Fibroblast of skin of left biceps (primary cell): ENCODE measurements around the gene TMEM229A.
"Not testable (repeated sequence)": the region's sequence is repeated elsewhere in the genome, so short reads cannot be mapped to it uniquely, and the experiment has no call there.

ENCODE experiments used
- DNase-seq, 2 experiments: peaks; one replicate each; pipeline ENCODE4 v3.0.0-alpha.2; 2013; ENCODE audit warnings: low read depth in 2 of 2

Gene TMEM229A

DNA sequence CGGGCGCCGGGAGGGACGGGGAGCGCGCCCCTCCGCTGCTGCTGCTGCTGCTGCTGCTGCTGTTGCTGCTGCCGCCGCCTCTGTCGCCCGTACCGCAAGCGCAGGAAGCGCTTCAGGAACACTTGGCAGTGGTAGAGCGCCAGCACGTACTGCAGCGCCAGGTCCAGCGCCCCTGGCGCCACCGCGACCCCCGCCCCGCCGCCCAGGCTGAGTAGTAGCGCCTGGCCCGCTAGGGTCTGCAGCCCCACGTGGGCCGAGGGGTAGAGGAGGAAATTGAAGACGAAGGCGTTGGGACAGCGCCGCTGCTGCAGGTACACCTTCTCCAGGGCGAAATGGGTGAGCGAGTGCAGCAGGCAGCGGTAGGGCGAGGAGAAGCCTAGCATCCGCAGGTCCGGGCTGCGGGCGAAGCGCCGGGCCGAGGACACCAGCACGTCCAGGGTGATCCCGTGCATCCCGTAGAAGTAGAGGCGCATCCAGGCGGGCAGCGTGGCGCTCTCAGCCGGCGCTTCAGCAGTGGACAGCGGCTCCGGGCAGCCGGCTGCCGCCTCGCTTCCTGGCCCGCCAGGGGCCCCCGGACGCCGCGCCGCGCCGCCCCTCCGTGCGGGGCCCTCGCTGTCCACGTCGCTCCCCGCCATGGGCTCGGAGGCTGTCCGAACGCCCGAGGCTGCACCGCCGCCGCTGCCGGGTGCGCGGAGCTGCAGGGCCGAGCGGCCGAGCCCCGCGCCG lies at the start of gene TMEM229A:
TMEM229A (minus strand) TSS at position 699 of the 726 bp plus-strand sequence; CDS start at position 635, 64 bp downstream.
- DNase-seq = no peak

DNA sequence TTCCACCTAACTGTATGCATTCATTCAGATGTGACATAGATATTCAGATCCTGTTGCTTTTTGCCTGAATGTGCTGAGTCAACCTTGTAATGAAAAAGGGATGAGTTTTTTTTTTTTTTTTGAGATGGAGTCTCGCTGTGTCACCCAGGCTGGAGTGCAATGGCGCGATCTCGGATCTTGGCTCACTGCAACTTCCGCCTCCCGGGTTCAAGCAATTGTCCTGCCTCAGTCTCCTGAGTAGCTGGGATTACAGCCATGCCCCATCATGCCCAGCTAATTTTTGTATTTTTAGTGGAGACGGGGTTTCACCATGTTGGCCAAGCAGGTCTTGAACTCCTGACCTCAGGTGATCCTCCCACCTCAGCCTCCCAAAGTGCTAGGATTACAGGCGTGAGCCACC lies 49.4 kb upstream of the TMEM229A start:
- not testable (repeated sequence) for DNase-seq

DNA sequence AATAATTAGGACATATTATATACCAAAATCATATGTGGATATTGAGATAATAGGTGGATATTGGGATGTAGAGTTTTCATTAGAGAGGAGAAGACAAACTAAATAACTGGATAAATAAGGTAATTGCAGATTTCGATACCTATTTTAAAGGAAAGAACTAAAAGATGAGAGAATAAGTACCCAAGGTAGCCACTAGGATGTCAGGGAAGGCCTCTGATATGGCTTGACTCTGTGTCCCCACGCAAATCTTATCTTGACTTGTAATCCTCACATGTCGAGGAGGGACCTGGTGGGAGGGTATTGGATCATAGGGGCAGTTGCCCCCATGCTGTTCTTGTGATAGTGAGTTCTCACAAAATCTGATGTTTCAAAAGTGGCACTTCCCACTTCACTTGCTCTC lies 44.7 kb upstream of the TMEM229A start:
- no peak for DNase-seq

DNA sequence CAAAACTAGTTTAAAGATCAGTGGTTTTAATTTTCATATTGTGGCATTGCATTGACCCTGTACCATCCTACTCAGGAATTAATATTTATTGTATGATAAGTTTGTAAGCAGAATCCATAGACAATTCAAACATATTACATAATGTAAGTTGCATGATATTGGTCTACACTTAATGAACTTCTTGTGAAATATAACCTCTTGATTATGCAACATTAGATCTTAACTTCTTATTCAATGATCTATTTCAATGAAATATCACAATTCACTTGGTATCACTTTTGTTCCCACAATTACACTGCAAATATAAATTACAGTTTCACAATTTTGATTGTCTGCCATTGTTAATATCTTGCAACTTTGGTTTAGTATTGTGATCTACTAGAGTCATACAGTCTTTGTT lies 44.0 kb upstream of the TMEM229A start:
- DNase-seq = no peak

DNA sequence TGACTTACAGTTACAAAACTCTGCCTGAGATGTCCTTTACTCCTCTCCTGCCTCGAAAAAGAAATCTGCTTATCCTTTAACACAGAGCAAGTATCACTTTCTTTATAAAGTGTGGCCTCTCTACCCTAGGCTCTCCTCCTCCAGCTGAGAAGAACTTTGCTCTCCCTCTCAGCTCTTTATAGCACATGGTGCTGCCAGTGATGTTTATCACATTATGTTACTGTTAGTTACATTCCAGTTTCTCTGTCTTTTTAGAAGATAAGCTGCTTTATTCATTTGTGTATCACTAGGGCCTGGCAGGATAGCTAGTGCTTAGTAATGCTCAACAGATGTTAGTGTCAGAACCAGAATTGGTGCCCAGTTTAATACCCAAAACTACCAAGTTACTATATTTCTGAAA lies 41.1 kb upstream of the TMEM229A start:
- no peak for DNase-seq

DNA sequence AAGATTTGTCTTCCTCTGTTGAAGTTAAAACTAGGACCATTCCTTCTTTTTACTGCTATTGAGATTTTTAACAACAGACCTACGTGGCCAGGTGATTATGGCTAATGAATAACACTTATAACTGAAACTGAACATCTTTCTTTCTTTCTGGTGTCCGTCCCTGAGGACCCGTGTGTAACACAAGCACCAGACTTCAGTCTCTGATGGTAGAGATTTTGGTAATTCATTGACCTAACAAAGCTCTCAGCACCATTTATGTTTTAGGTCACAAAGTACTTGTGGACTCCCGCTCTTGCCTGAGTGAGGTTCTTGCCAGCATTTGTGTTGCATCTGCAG lies 40.4 kb upstream of the TMEM229A start:
- no peak for DNase-seq

DNA sequence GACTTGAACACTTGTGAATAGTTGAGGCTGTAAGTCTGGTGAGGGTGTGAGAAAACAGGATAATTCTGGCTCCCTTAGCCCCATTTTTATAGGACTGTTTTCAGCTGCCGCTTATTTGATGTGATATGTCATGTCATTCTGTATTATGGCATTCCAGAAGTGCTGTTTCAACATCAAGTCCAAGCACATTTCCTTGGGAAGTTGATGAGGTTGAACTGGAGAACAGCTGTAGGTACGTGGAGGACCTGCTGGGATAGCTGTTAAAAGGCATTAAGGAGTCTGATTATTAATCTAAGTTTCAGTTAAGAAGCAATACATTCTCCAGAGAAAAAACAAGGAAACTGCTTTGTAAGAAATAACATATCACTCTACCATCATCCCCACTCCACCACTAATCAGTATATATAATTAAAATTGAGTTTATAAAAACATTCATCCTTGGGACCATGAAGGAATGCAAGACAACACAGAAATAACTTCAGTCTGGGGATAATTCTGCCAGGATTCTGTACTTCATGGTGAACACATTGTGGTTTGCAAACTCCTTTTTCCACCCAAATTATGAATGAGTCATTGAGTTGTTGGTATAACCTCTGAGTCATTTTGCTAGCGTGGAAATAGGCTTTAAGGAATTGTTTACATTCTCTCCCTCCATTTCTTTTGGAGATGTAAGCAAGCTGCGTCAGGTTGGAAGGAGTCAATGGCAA lies 39.9 kb upstream of the TMEM229A start:
- DNase-seq = no peak

DNA sequence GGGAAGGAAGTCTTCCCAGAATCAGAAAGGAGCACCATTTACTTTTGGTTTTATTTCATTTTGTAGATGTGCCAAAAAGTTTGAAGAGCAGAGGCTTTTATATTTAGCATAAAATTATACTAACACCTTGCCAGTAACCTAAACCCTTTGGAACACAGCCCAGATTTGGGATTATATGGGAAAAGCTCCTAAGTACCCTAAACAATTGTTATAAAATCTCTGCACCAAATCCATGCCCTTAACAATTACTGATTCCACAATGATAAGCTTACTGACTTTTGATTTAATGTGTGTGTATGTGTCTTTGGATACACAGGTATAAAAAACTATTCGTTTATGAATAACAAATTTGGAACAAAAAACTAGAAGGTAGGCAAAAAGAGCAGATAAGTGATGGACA lies 39.0 kb upstream of the TMEM229A start:
- no peak for DNase-seq

DNA sequence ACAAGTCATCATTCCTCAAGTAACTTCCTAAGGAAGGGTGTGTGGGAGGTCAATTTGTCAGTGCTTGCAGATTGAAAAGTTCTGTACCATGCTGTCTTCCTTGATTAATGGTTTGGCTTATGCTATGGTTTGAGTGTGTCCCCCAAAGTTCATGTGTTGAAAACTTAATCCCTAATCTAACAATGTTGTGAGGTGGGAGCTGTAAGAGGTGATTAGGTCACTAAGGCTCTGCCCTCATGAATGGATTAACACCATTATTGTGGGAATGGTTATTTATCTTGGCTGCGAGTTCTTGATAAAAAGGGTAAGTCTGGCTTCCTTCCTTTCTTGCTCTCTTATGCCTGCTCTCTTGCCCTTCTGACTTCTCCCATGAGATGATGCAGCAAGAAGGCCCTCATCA lies 29.3 kb upstream of the TMEM229A start:
- no peak for DNase-seq

DNA sequence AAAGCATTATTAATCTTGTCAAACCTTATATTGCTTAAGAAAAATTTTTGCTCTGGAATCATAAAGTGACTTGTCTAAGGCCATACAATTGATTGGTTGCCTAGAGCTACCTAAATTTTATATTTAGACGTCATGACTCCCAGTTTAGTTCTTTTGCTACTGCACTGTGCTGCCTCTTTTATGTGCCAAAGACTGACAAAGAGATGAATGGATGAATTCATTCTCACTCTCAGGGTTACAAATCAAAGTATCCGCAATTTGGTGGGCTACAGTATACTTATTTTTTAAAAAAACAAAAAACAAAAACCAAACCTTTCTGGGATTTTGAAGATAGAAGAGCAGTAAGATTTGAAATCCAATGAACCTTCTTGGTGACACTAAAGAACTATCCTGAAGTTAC lies 27.7 kb upstream of the TMEM229A start:
- DNase-seq = no peak

DNA sequence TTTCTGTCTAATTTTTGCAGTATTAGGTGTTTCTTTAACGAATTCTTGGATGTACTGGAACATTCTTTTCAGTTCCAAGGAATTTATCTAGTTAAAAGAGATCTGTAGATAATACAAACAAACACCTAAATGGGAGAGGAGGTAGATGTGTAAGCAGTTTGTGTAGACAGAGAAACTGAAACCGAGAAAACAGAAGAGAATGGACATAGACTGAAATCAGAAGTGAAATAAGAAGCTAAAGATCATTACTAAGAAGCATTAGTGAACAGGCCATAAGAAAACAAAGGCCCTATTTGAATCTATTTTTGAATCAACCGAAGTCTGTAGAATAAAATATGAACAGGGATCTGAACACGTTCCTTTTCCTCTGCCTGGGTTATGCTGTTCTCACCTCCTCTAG lies 26.5 kb upstream of the TMEM229A start:
- no peak for DNase-seq

DNA sequence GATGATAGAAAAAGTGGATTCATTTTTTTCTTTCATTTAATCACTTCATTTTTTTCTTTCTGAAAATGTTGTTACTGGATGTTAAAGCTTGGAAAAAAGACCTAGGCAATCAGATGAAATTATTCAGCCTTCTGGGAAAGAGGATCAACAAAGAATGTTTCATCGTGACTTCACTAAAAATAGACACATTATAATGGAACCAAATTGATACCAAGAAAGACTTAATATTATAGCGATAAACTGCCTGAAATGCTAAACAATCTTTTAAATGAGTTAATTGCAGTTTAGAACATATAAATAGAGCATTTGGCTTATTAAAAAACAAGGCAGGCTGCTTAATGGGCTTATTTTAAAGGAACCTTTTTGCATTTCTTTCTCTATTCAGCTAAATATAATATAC lies 25.6 kb upstream of the TMEM229A start:
- DNase-seq = no peak

DNA sequence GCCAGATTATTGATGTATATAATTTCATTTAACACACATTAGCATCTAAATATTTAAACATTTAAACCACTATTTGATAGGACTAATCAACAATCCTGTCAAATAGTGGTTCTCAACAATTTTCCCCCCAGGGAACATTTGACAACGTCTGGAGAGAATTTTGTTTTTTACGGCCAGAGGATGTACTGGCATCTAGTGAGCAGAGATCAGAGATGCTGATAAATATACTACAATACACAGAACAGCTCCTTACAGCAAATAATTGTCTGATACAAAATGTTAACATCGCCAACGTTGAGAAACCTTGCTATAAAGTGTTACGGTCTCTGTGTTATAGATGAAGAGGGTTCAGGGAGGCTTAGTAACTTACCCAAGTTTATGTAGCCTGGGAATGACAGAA lies 25.0 kb upstream of the TMEM229A start:
- no peak for DNase-seq

DNA sequence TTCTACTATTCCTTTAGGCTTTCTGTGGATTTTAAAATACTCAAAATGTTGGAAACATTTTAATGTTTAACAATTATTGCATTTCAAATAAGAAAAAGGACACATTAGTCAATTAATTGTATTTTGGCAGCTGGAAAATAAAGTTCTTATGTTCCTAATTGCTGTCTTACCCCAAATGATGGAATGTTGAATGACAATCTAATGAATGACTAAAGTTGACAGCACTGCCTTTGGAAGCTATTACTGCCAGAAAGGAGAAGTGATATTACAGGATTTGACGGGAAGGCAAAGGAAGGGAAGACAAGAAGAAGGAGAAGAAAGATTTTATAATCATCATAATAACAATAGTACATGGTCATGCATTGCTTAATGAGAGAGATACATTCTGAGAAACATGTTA lies 23.4 kb upstream of the TMEM229A start:
- DNase-seq = no peak

DNA sequence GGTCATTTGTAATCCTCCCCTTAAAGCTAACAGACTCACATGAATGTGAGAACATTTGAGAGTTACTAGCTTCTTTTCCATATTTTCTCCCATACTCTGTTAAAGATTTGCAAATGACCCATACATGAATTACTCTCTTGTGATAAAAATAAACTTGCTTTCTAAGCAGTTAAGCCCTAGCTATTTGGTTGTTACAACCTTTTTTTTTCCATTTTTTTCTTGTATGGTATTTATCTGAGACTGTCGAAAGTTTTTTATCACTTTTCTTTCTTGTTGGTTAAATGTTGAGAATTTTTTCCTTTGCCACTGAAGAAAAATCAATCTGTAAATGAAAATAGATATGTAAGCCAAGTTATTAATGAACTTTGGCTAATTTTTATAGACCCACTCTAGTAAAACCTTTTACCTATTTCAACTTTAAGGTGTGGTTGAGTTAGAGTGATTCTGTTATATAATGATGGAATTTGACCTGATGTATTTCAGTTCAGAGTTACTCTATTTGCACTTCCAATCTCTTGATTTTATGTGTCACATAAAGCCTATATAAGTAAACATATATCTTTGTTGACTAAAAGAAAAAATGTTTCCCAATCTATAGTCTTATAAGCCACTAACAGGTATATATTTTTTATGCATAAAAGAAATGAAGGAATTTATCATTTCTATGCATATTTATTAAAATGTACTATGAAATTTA lies 19.0 kb upstream of the TMEM229A start:
- no peak for DNase-seq

DNA sequence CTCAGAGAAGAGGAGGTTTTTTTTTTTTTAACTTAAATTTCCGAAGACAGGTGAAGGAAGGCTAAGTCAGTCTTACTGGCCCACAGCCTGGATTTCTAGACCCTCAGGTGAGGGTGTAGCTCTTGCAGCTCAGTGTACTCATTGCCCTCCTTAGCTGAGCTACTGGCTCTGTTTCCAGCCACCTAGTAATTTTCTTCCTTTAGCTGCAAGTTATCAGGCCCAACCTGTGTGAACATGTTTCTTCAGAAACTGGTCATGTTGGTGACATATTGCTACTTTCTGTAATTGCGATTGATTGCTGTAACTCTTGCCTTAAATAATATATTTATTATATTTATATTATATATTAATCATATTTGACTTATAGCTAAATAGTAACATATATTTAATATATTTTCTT lies 10.0 kb upstream of the TMEM229A start:
- DNase-seq = no peak

DNA sequence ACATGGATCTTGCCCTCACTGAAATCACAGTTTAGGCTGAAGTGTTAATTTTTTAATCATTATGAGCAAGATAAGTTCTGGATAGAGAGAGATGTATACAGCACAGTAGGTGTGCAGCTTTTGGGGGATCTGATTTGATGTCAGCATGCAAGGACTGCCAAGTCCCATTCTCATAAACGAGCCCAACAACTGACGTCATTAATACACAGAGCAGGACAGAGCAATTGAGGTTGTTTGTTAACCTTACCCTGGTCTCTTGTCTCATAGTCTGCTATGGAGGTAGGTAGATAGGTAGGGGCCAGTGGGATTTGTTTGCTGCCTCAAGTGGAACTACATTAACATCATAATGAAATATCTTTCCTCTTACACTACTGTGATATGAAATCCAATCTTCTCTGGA lies 8.6 kb upstream of the TMEM229A start:
- DNase-seq = no peak

DNA sequence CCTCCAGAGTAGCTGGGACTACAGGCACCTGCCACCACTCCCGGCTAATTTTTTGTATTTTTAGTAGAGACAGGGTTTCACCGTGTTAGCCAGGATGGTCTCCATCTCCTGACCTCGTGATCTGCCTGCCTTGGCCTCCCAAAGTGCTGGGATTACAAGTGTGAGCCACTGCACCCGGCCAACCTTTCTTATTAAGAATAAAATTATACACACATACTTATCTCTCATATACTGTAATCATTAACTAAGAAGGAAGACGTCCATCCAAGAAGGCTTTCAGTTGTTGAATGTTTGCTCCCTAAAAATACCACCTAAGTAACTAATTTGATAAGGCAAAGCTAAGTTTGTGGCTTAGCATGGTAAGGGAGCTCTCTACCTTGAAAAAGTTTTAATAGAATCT lies 5.0 kb upstream of the TMEM229A start:
- not testable (repeated sequence) for DNase-seq

DNA sequence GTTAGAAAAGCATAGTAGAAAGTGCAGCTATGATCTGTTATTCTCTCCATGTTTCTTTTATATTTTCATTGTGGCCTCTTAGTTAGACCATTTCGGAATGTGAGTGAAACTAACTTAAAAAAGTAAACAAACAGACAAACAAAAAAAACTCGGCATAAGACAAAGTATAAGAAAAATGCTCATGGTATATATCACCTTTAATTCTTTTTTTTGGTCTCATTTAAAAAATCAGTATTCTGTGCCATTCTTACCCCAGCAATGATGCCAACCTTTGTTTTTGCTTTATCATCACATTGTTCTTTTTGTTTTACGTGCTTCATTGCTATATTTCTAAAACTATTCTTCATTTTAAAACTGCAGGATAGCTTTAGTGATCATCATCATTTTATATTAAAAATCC lies 2.8 kb upstream of the TMEM229A start:
- DNase-seq = no peak

DNA sequence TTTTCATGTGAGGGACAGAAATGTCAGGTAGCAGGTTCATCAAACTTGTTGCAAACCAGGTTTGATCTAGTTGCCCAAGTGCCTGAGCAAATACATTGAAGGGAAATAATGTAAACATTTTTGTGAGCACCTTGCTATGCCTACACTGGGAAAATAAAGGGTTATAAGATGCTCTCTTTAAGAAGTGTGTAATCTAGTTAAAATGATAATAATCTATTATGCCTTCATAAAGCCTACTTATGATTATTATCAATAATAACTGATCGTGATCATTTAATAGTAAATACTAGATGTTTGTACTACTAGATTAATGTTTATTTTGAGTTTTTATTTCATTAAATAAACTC lies 1.9 kb upstream of the TMEM229A start:
- no peak for DNase-seq

DNA sequence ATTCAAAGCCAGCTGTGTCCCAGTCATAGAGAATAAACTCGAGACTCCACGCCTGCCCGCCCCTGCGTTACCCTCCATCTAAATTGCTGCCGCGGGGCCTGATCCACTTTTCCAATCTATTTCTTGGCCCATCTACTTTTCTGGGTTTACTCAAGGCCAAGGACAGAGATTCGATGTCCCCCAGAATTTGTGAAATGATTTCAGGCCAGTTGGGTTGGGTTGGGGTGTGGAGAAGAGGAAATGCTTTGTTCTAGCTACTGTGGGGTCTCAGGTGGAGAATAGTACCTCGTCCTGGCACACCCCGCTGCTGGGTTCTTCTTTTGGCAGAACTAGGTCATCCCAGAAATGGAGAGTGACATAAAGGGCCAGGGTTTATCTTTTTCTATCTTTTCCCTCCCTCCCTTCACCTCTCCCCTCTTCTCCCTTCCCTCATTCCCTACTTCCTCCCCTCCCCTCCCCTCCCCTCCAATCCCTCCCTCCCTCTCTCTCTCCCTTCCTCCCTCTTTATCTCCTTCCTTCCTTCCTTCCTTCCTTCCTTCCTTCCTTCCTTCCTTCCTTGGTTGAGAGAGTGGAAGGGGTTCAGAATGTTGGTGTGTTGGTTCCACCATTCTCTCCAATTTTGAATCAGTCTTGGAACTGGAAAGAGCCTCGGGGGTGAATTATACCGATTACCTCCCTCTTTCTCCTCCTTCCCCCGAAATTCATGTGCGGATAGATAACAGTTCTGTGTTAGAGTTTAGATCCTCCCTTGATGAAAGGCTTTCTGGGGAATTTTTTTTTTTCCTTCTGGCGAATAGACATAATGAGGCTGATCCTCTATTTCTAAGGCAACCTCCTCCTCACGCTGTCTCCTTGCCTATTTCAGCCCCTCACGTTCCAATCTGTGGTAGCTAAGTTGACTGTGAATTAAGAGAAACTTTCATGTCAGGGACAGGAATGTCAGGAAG lies 1.2 kb upstream of the TMEM229A start:
- DNase-seq = no peak
